ENCODE results near the gene FOXP1.
"Not testable (repeated sequence)": the region's sequence is repeated elsewhere in the genome, so short reads cannot be mapped to it uniquely, and the experiment has no call there.

The FOXP1 gene

DNA sequence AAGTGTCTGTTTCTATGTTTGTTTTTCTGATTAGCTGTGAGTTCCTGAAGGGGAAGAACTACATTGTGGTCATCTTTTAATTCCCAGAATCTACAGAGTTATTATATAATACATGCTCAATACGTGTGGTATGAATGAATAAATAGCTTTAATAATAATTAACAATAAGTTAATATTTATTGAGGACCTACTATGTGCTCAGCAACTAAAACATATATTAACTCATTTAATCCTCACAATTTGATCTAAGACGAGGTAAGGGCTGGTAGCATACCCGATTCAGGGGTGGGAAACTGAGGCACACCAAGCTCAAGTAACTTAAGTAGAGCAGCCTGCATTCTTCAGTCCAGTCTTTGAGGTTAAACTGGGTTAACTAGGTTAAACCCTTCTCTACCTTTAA lies 553.8 kb downstream of the FOXP1 start:
- DNase-seq (ENCODE audit: low read depth): no peak

DNA sequence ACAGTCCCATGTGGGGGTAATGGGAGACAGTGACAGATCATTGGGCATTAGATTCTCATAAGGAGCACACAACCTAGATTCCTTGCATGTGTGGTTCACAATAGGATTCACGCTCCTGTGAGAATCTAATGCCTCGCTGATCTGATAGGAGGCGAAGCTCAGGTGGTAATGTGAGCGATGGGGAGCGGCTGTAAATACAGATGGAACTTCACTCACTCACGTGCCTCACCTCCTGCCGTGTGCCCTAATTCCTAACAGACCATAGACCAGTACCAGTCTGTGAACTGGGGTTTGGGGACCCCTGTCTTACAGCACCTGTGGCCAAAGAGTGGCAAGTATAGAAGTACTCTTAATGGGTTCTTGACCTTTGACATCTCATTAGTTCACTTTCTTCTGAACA lies 554.7 kb downstream of the FOXP1 start:
- DNase-seq (ENCODE audit: low read depth): no peak

DNA sequence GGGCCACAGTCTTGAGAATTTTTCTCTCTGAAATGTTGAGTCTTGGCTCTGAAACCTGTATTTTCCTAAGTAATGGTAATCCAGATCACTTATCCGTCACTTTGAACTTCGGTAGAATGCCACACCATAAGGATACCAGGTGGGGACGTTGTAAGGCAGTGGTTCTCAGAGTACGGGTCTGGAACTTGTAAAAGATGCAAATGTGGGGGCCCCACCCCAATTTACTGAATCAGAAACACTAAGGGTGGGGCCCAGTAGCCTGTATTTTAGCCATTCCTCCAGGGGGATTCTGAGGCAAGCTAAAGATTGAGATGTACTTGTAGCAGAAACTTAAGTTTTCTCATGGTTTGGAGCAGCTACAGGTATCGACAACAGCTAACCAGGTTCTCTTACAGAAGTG lies 555.3 kb downstream of the FOXP1 start:
- DNase-seq (ENCODE audit: low read depth): no peak

DNA sequence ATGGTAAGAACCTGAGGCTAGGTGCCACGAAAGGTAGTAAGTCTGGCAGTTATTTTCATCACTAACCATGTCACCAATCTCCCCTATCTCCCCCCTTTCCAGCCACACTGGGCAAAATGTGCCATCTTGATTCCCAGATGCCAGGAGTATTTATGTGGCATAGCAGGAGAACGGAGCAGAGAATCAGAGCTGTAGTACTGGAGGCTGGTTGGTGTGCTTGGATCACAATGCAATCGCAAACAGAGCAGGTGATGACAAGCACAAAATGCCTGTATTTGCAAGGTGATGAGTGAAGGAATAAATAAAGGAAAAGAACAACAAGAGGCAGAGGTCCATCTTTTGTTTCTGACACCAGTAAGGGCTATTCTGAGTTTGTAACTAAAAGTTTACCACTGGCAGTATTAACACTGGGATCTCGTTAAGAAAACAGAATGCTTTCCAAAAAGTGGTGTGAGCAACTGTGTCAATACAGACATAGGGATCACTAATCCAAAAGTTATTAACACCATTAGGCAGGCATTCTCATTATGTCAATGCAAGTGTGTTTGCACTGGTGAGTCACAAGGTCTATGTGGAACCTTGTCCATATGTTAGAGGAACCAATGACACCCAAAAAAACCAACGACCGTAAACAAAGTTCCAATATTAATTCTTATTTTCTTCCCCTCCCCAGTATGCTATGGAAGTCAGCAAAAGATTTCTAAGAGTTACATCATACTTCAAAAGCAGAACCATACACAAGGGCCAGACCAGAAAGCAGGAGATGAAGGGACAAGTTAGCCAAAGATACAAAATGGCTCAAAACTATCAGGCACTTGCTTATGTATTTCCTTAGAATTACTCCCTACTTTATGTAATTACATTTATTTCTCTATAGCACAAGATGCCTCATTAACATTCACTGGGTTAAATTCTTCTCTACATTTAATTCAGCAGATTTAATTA lies 556.6 kb downstream of the FOXP1 start:
- no peak for DNase-seq (ENCODE audit: low read depth)

DNA sequence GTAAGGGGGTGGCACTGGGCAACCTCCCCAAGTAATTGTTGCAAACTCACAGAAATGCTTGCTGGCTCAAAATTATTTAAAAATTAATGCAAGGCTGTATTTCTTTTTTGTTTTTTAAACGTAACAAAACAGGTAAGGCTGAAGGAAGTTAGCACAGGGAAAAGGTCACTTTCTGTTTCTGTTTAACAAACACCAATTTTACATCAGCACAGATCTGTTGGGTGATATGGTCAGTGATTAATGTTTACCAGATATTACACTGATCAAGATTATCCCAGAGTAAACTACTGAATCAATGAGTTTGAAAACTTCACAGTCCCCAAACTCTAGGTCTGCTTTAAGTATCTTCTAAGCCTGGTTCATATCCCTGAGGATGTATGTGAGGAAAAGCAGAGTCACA lies 558.0 kb downstream of the FOXP1 start:
- no peak for DNase-seq (ENCODE audit: low read depth)

DNA sequence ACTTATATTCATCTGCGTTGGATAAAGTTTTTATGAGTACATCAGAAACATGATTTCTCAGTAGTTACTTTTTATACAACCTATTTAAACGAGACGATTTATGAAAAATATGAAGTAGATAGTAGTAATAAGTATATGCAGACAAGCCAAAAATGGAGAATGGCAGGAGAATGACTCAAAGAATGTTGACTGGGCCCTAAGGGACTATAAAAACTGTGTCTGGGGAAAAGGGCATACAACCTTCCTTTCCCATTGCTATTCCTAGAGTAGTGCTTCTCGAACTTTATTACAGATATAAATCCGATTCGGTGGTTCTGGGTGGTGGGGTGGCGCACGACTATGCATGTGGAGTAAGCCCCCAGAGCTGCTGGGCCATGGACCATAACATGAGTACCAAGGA lies 558.5 kb downstream of the FOXP1 start:
- no peak for DNase-seq (ENCODE audit: low read depth)

DNA sequence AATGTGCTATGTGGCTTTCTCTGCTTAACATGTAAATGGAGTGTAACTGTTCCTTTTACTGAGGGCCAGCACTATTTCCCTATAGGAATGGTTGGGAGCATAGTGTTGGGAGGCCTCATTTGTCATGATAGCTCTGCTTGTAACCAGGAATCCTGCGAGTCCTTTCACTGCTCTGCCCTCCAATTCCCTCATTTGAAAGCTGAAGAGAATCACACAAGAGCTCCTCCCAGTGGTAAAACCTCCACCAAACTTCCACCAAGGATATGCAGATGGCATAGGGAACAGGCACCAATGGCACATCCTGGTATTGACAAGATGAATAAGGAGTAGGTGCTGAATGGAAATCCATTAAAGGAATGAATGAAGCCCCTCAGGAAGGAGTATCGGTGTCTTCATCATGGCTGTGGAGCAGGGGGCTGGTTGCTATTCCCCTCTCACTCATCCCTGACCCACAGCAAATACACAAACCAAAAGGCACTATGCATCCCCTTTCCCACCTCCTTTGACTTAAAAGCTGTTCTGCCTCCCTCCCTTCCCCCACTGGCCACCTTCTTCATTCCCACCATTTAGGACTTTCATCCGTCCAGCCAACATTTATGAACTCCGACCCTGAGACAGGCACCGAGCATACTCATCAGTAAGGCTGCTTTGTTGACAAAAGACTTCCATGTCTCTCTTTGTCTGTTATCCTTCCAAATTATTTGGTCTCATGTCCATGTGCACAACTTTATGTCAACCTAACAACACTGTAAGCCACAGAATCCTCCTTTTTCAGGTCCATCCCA lies 560.8 kb downstream of the FOXP1 start:
- no peak for DNase-seq (ENCODE audit: low read depth)

DNA sequence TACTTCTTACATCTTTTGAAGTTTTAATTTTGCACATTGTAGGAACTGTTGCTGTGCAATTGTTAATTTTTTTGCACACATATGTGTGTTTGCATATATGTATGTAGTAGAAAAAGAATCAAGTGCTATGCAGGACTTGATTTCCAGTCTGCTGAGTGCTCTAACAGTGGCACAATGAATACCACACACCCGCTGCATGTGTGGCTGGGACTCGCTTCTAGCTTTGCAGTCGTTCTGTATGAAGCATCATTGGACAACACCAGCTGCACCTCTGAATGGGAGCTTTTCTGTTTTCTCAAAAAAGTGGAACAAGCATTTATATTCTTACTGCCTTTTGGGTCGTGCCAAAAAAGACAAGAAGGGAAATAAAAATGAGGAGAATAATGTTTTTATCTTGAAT lies 564.7 kb downstream of the FOXP1 start:
- no peak for DNase-seq (ENCODE audit: low read depth)

DNA sequence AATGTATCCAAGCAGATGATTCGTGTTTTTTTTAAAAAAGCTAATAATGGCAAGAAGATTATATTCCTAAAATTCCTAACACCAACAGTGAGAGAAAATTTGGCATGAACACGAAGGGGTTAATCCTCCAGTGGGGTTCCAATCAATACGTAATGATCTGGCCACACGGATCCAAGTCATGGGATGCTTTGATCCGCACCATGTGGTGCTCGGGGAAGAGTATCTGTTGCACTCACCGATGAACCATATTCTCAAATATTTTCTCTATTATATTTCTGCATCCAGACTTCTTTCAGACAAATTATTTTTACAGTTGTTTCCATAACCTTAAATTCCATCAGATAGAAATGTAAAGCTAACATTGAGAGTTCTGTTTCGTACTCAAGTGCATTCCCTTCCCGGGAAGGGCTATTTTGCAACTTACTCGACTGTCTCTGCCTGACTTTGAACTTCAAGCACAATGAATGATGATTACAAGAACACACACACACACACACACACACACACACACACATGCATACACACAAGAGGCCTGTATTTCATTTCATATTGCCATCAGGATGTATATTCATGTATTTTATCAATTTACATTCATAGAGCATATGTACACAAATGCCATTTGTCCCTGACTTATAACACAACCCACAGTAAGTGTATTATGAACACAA lies 567.2 kb downstream of the FOXP1 start:
- no peak for DNase-seq (ENCODE audit: low read depth)

DNA sequence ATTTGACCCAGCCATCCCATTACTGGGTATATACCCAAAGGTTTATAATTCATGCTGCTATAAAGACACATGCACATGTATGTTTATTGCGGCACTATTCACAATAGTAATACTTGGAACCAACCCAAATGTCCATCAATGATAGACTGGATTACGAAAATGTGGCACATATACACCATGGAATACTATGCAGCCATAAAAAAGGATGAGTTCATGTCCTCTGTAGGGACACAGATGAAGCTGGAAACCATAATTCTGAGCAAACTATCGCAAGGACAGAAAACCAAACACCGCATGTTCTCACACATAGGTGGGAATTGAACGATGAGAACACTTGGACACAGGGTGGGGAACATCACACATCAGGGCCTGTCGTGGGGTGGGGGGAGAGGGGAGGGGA lies 568.9 kb downstream of the FOXP1 start:
- DNase-seq (ENCODE audit: low read depth): not testable (repeated sequence)

DNA sequence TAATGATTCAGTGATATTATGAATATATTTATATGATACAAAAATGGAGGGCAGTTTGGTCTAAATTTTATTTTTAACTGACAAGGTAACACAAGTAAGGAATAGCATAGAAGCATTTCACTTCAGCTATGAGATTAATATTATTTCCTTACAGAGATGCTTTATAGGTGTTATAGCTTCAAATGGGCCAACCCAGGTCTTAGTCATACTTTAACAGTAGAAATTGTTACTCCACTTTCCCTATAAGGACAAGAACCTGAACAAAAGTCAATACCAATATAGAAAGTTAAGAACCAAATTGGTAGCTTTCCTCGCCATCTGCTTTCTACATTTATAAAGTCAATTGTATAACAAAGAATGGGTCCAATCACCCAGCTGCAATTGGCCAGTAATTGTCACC lies 570.6 kb downstream of the FOXP1 start:
- DNase-seq (ENCODE audit: low read depth): no peak

DNA sequence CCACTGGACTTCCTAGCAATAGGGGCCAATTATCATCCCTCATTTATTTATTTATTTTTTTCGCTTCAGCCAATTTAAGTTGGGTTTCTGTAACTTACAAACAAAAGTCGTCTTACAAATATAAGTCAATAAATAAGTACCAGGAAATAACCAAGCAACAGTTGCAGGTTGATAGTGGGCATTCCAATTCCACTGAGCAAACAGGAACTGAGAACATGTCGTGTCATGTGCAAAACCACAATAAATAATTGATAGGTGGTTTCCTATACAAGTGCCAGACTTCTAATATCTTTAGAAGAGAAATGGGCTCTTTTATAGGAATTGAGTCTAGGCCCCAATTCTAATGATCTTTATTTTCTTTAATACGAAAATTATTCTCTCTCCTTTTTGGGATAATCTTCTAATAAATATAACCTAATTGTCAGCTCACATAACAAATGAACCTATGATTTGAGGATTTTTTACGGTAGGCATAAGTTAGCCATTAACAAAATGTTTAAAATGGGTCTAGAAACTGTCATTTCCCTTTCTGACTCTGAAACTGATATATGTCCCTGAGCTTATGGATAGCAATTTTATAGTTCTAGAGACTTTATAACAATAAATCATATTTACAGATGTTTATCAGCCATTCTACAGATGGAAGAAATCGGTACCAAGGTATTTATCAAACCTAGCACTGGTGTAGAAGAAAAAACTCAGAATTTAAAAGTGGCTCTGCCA lies 571.8 kb downstream of the FOXP1 start:
- DNase-seq (ENCODE audit: low read depth): no peak

DNA sequence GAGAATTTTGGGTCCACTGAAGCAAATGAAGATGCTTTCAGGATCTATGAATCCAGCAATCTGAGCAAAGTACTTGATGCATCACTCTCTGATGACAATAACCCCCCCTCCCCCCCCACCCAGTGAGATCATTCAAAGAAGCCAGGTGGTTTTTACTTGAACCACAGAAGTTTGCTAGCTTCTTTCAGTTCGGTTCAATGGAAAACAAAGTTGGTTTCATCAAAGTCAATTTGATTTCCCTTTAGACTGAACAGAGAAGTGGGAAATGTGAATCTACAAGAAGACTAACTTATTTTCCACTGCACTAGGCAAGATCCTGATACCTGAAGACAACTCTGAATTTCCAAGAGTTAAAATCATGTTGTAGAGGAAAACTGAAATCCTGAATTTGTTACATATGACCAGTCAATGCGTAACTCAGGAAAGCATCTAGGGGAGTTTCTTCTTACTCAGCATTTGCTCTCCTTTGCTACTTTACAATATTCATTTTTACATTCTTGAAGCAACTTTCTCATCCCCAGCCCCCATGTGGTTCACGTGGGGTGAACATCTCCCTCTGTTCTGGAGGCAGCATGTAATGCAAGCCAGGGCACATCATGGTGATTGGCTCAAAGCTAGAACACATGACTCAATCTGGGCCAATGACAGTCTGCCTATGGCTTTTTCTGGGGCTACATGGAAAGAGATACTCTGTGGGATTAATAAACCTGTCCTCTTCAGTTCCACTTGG lies 572.6 kb downstream of the FOXP1 start:
- DNase-seq (ENCODE audit: low read depth): no peak

DNA sequence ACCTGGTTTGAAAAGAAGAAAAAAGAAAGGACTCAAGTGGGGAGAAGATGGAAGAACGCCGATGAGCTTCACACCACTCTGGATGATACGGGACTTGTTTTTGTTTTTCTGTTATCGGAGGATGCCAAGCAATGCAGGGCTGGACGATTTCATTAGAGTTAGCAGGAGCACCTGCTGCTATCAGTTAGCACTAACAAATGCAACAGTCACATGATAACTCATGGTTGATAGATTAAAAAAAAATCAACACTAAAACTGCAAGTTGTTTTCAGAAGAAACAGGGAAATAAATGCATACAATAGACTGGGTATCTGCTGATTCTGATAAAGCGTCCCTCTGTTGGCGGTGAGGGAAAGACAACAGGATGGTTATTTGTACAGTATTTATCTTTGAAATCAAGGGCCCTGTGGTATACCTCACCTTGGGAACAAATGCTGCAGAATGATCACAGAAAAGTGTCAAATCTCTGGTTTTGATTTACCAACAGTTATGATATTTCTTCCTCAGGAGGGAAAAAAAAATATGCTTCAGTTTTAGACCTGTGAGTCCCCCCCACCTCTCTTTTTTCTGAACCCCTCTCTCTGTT lies 575.1 kb downstream of the FOXP1 start:
- DNase-seq (ENCODE audit: low read depth): no peak

DNA sequence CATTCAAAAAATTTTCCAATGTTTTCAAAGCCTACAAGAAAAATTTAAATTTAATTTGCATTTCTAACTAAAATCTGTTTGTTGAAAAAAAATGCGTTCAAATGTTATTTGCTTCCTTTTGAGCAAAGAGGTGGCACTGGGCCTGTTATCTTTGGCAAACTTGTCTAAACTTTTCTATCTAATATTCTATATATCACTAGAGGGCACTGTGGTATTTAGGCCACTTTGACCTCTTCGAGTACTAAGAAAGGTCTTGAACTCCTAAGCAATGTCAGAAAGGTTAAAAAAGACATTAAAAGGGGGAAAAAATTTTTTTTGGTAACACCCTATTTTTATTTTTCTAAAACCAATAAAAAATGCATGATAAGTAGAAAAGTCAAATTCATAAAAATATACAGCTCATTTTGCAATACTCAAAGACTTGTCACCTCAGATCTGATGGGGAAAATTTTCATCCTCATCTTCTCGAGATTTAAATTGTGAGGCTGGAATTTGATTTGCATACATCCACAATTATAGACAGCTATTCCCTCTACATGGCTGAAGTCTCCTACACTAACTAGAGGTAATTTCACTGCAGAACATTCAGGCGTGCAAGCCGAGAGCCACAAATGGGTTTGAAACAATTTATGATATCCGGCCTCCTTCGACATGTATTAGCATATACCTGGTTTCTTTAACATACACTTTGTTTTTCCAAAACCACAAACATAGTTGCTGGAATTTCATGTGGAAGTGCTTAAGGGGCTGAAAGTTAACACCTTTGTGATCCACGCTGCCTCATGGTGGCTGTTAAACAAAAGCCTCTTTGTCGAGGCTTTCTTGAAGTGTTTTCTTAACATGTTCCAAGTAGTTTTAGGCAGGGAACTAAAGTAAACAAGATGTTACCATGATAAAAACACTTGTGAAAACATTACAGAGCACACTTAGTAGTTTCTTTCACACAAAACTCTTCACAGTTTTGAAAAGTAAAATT lies 576.4 kb downstream of the FOXP1 start:
- peak; percentile 3 for DNase-seq (ENCODE audit: low read depth)

DNA sequence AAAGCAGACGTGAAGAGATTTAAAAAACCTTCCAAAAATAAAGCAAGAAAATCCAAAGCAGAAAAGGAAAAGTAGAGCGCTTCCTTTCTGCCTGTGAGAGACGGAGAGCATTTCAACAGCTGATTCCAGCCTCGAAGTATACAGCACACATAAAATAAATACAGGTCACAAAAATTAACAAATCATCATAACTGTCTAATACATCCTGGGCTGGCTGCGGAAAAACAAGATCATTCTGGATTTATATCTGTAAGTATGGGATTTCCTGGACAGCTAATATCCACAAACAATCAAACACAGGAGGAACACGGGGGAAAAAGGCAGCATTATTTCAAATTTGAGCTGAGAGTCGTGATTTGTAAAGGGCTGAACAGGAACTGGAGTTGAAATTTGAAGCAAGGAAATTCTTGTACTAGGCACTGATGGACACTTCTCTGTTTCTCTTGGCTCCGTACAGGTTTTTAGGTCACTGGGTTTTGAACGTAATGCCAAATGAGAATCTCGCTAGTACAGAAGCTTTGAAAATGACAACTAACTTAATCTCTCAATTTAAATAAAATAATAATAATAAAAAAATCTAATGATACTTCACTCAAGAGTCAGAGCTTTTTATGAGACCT lies 577.7 kb downstream of the FOXP1 start:
- no peak for DNase-seq (ENCODE audit: low read depth)

DNA sequence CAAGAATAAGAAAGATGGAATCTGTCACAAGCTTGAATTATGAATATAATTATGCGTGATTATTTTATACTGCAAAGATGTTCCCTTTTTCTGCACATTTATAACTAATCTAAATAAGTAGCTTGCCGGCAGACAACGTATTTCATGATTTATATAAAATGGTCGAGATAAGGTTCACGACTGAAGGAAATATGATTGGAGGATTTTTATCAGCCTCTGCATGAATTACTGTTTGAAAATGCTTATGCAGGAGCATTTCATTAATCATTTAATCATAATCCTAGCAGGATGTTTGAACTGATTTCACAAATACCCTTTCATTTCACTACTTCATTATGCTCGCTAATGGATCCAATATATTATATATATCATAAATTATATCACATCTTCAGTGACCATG lies 580.0 kb downstream of the FOXP1 start:
- no peak for DNase-seq (ENCODE audit: low read depth)

DNA sequence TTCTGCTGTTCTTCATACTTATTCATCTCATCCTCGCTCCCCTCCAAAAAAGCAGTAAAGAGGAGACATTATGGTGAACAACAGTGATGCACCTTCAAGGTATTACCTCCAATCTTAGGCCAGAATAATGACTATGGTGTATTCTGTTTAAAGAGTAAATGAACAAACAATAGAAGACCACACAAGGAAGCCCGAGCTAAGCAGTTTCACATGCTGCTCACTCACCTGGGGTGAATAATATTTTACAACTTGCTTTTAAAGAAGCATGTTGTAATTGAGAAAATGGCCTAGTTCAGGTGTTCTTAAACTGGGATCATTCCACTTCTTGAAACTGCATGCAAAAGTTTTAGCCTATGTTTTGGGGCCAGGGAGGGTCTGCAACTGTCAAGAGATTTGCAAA lies 581.2 kb downstream of the FOXP1 start:
- DNase-seq (ENCODE audit: low read depth): no peak

DNA sequence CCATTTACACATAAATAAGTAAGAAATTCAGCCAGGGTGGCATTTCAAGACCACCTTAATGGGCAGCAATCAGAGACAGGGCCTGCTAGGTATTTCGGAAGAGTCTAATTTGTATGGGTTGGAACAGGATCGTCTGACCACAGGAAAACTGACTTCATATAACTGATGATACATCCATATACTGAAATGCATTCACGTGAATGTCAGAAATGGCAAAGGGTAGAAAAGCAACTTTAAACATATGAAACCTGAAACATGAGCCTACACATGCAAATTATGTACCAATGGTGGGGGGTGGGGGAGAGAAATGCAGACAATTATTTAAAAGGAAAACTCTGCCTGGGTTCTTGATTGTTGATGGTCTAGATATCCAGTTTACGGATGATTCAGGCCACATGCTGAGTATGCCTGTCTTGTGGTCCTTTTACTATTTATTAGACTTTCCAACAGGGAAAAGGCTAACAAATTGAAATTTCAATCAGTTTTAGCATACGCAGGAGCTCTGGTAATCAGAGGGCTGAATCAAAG lies 582.2 kb downstream of the FOXP1 start:
- DNase-seq (ENCODE audit: low read depth): no peak
